Stimulated activated CD4-positive, alpha-beta T cell treated with anti-CD3 and anti-CD28 coated beads, Interleukin-1b, Interleukin-23, amount 100 ng/mL, for 24 hours (primary cell): ENCODE results near the gene COL4A5.
"Not testable (repeated sequence)": the region's sequence is repeated elsewhere in the genome, so short reads cannot be mapped to it uniquely, and the experiment has no call there.

Experiments used
- DNase-seq, 4 experiments: peaks; one replicate each; pipeline ENCODE4 v3.0.0-alpha.2; 2020; ENCODE audit warnings: low read depth in 4 of 4, low spot score in 1 of 4

The COL4A5 gene

DNA sequence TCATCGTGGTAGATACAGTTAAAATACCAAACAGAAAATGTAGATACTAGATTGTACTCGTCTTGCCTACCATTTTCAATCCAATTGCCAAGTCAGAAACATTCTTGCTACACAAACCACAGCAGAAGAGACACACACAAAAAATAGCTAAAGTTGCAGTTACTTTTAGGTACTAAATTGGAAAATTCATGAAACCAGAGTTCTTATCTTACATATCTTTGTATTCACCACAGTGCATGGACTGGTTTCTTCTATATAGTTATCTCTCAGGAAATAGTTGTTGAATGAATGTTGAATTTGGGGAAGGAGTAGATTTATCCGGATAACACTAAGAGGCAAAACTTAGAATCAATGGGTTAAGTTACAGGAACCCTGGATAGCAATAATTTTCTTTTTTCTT is 14.2 kb downstream of the COL4A5 start:
- DNase-seq: no peak

DNA sequence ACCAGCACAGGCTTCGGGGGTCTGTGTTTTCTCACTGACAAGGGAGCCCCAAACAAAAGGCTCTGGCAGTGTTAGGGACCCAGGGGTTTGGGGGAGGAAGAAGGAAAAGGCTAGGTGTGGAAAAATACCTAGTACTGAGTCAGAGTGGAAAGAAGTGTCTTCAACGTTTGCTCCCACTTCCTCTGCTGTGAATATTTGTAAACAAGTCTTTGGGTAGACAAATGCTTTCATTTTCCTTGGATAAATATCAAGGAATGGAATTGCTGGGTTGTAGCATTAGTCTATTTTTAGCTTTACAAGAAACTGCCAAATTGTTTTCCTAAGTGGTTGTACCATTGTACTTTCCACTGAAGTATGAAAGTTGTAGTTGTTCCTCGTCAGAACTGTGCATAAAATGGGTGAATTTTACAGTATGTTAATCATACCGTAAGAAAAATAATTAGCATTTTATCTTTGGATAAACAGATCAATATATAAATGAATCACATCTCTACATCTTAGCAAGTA is 17.4 kb downstream of the COL4A5 start:
- DNase-seq: no peak

DNA sequence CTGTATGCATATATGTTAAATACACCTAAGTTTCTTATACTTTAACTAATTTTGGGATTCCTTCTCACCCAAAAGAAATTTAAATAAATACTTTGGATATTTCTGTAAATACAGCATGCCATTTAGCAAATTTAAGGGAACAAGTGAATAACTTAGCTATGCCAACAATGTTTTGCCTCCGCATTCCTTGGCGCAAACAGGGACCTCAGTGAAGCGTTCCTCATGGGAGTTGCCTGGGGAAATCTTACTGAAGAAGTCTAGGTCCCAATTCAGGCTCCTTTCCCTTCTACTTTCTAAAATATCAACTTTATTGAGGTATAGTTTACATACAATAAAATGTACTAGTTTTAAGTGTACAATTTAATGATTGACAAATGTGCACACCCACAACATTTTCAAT is 25.0 kb downstream of the COL4A5 start:
- no peak for DNase-seq

DNA sequence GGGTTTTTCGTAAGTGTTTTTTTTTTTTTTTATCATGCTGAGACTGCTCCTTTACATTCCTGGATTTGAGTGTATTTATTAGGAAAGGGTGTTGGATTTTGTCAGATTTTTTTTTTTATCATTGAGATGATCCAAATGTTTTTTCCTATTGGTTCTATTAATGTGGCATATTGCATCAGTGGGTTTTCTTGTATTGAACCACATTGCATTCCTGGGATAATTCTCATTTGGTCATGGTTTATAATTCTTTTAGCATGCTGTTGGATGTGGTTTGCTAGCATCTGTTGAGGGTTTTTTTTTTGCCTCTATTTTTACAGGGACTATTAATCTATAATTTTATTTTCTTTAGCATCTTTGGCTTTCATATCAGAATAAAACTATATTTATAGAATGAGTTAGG is 28.8 kb downstream of the COL4A5 start:
- no peak for DNase-seq

DNA sequence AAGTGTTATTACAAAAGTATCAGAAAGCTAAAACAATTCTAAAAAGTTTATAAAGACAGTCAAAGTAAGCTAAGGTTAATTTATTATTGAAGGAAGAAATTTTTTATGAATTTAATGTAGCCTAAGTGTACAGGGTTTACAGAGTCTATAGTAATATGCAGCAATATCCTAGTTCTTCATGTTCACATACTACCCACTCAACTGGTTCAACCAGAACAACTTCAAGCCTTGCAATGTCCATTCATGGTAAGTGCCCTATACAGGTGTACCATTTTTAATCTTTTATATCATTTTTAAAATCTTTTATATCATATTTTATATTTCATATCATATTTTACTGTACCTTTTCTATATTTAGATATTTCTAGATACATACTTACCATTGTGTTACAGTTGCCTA is 34.3 kb downstream of the COL4A5 start:
- no peak for DNase-seq

DNA sequence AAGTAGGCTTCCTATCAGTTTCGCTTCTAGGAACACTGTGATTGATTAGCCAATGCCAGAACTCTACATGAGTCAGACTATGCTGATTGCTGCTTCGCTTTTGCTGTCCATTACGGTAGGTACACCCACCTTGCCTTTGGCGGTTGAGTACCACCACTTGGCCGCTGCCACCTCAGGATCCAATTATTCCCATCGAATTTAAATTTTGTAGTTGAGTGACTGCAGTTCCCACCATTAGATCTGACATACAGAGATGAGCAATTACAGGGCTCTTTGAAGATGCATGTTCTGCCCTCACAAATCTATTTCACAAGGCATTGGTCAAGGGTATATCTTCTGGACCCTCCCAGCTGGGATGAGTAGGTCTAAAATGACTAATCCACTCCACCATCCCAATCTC is 41.9 kb downstream of the COL4A5 start:
- DNase-seq: not testable (repeated sequence)

DNA sequence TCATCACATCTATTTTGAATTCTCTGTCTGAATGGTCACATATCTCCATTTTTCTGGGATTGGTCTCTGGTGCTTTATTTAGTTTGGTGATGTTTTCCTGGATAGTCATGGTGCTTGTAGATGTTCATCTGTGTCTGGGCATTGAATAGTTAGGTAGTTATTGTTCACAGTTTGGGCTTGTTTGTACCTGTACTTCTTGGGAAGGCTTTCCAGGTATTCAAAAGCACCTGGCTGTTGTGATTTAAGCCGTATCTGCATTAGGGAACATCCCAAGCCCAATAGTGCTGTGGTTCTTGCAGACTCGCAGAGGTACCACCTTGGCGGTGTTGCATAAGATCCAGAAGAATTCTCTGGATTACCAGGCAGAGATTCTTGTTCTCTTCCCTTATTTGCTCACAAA is 44.6 kb downstream of the COL4A5 start:
- no peak for DNase-seq

DNA sequence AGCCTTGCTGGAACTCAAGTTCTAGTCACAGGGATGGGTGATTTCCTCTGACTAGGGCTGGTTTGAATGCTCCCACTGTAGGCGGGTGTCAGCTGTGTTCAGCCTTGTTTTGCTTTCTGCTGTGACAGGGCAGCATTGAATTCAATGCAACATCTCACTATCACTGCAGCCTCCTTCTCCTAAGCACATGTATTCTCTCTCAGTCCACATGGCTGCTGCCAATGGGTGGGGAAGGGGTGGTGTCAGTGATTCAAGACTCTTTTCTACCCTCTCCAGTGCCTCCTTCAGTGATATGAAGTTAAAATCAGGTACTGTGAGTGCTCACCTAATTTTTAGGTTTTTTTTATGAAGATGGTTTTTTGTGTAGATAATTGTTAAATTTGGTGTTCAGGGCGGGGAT is 46.3 kb downstream of the COL4A5 start:
- no peak for DNase-seq

DNA sequence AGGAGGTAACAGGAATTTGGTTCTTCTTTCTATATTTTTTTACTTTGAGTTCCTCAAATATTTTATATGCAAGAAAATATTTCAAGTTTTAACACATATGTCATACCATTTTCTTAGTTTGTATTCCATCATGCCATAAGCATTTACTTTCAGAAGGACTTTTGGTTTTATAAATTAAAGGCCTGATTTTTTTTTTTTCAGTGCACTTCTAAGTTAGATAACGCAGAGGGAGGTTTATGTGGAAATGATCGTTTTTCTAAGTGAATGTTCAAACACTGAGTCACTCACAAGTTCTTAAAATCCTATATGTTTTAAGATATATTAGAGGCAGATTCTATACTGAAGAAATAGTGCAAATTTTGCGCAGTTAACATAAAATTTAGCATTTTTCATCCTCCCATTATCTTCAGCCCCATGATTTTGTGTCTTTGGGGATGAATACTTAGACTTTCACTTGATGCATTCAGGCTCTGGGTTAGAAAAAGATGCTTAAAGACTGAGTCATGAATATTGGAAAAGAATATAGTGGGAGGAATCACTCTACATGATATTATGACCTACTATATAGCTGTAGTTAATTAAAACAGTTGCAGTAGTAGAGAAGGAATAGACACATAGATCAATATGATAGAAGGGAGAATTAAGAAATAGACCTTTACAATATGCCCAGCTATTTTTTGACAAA is 54.9 kb downstream of the COL4A5 start:
- DNase-seq: no peak

DNA sequence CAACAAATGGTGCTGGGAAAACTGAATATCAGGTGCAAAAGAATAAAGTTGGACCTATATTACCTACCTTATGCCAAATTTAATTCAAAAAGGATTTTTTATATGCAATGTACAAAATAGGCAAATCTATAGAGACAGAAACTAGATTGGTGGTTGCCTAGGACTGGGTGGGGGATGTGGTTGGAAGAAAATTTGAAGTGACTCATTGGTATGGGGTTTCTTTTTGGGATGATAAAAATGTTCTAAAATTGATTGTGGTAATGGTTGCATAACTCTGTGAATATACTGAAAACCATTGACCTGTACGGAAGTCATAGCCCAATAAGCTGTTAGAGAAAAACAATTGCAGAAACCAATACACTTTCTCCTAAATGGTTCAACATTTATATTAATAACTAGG is 72.1 kb downstream of the COL4A5 start:
- no peak for DNase-seq

DNA sequence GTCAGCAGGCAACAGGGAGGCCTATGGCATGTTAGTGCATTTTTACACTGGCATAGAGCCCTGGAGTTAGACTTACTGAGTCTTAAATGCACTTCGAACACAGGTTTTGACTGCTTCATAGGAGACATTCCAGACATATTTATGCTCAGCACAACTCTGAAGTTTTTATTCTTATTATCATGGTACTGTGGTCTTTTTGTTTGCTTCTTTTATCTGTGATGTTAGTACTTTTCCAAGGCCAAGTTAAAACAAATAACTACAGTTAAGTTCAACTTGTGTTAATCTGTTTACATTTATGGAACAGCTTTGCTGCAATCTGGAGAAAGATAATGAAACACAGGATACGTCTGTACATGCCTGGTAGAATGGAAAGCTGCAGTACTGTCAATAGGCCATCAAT is 76.5 kb downstream of the COL4A5 start:
- no peak for DNase-seq

DNA sequence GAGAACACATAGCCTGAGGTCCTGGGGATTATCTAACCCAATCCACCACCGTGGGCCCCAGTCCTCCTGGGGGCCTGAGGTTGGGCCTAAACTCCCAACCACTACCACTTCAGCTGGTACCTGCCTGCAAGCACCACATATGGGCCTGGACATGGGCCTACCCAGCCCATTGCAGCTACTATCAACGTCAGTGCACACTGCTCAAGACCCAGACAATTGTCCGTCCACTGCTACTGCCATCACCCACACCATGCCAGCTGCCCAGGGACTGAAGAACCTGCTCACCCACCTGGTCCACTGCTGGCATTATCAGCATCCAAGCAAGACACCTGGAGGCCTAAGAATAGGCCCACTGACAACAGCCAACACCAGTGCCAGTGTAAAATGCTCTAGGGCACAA is 88.1 kb downstream of the COL4A5 start:
- no peak for DNase-seq

DNA sequence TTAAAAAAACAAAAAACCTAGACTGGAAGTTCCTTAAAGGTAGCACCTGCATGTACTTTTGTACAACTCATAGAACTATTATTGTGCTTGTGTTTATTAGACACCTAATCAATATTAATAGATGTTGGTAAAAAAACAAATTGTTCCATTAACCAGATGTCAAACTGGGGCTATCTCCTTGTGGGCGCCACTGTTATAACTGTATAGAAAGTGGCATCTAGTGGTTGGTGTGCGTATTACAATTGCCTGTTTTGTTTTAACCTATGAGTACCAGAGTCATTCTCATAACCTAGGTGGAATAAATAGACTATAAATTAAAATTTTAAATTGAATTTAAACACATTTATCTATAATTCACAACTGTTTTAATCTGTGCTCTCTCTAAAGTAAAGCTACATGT is 97.4 kb downstream of the COL4A5 start:
- no peak for DNase-seq

DNA sequence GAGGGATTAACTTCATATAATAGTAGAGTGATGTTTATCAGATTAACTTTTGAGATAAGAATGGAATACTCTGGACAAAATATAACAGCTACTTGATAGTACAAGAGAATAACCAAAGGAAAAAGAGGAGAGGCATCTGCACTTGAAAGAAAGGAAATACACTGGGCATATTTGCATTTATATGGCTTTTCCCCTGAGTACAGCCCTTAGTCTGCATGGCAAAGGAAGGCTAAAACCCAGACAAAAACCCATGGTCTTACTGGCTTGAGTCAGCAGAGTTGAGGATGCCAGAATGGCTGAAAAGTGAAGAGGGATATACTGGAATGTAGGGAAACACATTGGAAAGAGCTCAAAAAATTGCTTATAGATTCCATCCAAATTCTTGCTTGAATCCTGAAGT is 101.6 kb downstream of the COL4A5 start:
- DNase-seq: no peak

DNA sequence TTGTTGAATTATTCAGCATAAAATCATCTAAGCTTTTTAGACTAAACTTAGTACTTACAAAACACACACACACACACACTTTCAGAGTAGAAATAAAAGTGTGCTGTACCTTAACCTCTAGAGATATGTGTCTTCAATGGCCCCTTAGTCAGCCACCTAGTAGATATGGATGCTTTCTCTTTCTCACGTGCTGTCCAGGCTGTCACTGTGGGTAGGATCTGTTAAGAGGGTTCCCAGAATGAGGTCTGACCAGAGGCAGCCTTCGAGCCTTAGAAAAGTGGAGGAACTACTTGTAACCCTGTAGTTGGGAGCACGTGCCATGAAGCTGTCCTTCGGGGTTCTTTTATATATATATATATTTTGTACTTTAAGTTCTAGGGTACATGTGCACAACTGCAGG is 117.9 kb downstream of the COL4A5 start:
- DNase-seq: no peak

DNA sequence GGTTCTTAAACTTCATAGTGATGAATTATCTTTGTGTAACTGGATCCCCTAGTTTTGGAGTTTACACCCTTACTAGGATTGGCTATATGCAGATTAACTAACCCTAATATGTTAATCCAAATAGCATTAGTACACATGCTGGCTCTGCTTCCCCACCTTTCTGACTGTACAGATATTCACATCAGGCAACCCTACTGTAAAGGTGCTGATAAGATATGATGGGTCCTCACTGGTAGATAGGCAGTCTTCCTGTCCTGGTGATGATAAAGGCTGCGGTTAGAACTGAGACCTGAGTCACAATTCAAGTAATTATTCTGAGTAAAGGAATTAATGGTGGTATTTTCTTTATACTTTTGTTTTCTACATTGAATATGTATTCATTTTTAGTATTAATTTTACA is 118.6 kb downstream of the COL4A5 start:
- no peak for DNase-seq

DNA sequence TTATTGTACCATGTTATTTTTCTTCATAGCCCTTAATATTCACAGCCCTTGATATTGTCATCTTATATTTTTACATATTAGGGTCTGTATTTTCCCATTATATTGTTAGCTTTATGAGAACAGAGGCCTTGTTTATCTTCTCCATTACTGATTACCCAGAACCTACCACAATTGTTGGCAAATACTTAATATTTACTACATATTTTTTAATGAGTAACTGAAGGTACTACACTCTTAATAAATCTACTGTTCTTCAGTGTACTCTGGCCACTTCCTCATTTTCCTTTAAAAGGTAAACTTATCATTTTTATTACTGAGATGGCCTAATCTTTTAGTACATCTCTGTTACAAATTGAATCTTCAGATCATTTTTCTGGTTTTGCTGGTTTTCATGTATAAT is 133.5 kb downstream of the COL4A5 start:
- no peak for DNase-seq

DNA sequence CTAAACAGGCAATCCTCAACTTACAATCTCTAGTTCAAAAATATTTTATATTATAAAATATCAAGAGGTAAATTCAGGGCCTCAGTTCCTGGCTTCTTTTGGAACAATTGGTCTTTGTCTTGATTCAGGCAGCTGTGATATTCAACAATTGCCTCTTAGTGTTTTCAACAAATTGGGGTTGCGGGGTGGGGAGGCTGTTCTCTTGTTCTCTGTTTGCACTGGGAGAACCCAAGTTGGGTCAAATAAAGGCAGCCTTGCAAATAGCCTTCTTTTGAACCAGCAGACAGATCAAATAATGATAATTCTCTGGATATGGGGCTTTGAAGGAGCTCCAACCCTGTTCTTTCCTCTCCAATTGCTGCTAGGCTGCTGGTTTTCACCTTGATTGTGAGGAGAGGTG is 142.5 kb downstream of the COL4A5 start:
- no peak for DNase-seq

DNA sequence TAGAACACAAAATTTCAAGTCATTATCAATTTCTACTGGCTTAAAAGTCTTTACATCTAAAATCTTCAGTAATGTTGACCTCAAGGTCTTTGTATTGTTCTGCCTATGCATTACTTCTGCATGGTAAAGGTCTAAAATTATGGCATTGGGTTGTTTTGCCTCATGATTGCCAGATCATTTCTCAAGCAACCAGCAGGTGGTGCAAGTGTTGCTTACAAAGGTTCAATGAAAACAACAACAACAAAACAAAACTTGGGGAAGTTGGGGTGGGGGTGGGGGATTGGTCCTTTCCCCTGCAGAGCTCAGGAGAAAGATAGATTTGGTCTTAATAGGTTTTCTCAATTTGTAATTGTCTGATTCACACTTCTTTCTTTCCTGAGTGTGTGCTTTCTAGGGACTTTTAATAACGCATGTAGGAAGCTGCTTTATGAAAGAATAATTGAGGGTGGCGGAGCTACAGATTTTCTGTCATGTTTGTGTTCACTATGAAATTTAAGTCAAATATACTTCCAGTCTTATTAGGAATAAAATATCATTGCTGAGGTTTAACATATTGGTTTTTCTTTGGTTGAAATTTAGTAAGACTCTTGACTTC is 145.1 kb downstream of the COL4A5 start:
- DNase-seq: no peak

DNA sequence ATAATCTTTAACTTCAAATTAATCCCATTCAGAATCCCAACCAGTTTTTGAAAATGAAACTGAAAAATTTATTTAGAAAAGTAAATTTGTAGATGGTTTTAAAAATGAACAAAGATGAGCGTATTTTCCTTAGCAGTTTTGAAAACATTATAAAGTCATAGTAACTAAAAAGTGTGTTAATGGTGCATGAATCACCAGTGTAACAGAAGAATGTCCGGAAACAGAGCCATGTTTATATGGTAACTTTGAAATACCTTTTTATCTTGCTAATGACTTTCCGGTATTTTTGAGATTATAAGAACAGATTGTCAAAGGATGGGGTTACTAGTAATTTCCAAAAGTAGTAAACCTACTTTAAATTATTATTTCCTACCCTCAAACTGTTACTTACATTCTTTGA is 150.9 kb downstream of the COL4A5 start:
- DNase-seq: no peak

DNA sequence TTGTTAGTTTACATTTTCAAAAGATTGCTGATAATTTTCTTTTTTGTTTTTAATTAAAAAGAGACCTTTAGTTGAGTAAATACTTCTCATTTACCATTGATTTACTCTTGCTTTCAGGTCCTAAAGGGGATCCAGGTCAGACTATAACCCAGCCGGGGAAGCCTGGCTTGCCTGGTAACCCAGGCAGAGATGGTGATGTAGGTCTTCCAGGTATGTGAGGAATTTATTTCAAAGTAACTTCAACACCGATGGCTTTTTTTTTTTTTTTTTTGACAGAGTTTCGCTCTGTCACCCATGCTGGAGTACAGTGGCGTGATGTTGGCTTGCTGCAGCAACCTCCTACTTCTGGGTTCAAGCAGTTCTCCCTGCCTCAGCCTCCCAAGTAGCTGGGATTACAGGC is 161.6 kb downstream of the COL4A5 start:
- DNase-seq: no peak

DNA sequence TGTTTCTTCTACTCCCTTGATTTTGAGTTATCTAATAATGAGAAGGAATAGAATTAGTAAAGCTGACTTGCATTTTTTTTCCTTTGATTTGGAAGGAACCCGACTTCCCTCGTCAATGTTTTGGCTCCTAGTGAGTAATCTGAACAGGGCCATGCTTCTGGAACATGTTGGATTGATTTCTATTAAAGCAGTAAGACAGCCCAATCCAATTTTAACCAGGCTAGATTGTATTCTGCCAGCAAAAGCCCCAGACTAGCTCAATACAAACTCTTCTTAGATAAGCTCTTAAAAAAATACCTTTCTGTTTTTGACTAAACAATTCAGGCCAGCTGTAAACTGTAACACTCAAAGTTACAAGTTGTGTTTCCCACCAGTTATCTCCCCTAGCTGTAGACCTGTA is 170.5 kb downstream of the COL4A5 start:
- DNase-seq: no peak

DNA sequence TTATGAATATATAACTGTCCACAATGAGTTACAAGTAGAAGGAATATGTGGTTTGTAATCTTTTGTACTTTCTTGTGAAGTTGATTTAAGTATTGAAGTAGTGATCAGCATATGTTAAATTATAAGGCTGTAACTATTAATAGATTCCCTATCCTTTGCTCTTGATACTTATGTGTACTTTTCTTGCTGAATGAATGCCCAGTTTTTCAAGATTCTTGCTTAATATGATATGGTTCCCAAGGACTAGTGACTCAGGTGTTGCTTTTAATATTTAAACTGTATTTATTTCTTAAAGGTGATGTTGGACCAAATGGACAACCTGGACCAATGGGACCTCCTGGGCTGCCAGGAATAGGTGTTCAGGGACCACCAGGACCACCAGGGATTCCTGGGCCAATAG is 175.0 kb downstream of the COL4A5 start:
- DNase-seq: no peak
